Suprapubic skin (tissue), 4 donors: ENCODE results near the gene SORCS2.

Source experiments
- EP300 ChIP-seq: sonication (generic); formaldehyde crosslinking; IDR thresholded peaks from one replicate; pipeline ENCODE4 v1.6.1; 2017; ENCODE audit warnings: antibody characterized with exemption
- POLR2A ChIP-seq, 2 donors: fragments of 450-650 bp; IDR thresholded peaks; one replicate each; pipeline ENCODE4 v1.6.1; 2017; ENCODE audit warnings: antibody characterized with exemption in 2 of 2, mild to moderate bottlenecking in 2 of 2, moderate library complexity in 2 of 2
- POLR2AphosphoS5 ChIP-seq, 3 donors: sonication (generic); formaldehyde crosslinking; IDR thresholded peaks; one replicate each; pipeline ENCODE4 v1.6.1; 2017; ENCODE audit warnings: antibody characterized with exemption in 3 of 3
- TF ChIP-seq, protein P1 (sequence below), 2 donors: fragments of 200-600 bp in 1 of 2; fragments of 450-650 bp in 1 of 2; sonication (generic) in 1 of 2; IDR thresholded peaks; one replicate each; pipeline ENCODE4 v1.5.1; 2016 to 2019; ENCODE audit warnings: antibody characterized with exemption in 2 of 2, mild to moderate bottlenecking in 1 of 2, moderate library complexity in 1 of 2

DNA sequence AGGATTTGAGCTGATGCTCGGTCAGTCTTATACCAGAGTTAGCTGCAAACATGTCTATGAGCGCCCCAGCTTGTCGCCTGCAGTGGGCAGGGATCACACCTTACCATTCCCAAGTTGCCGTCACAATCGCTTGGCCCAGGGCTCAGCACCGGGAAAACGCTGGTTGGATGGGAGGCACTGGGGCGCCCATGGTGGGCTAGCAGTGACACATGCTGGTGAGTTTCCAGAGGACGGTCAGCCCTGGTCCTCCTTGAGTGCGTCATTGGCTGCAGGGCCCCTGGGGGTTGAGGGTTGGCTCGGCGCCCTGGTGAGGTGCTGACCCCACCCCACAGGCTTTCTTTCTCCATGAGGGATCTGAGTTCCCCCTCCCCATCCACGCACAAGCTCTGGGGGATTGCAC, 50.4 kb downstream of the SORCS2 start:
- TF ChIP-seq, protein P1, sequence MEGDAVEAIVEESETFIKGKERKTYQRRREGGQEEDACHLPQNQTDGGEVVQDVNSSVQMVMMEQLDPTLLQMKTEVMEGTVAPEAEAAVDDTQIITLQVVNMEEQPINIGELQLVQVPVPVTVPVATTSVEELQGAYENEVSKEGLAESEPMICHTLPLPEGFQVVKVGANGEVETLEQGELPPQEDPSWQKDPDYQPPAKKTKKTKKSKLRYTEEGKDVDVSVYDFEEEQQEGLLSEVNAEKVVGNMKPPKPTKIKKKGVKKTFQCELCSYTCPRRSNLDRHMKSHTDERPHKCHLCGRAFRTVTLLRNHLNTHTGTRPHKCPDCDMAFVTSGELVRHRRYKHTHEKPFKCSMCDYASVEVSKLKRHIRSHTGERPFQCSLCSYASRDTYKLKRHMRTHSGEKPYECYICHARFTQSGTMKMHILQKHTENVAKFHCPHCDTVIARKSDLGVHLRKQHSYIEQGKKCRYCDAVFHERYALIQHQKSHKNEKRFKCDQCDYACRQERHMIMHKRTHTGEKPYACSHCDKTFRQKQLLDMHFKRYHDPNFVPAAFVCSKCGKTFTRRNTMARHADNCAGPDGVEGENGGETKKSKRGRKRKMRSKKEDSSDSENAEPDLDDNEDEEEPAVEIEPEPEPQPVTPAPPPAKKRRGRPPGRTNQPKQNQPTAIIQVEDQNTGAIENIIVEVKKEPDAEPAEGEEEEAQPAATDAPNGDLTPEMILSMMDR (IDR thresholded peaks at IDR 0.05): no peak
- TF ChIP-seq POLR2A (IDR thresholded peaks at IDR 0.05): no peak
- TF ChIP-seq EP300: no peak
- TF ChIP-seq POLR2AphosphoS5 (IDR thresholded peaks at IDR 0.05): no peak
